ENCODE data around the gene CEACAM19. TPM values are rescaled to one million over a fixed set of nuclear protein-coding genes. Genes with fewer than 3 reads are reported as not detected.

Gene CEACAM19
- total and polyA plus RNA-seq, 10 of the 15 experiments (the other 5 are each of a cell fraction or from before 2014, with no cell fraction given), result 0.13 to 0.31 (median 0.17) TPM; not detected in 4

GRCh38 chr19:44653343-44653742 is 17.9 kb upstream of the CEACAM19 start:
- SMC1A ChIA-PET (ENCODE audit: uncharacterized antibody, unreplicated experiment), result interaction anchor here (1.6 kb wide), 1 partner anchor 76 kb away, joined by 3 read pairs; no protein-coding TSS in a partner anchor
- no peak for TF ChIP-seq CBFB (IDR thresholded peaks at IDR 0.05; ENCODE audit: low read depth)
- TF ChIP-seq CBX3 (IDR thresholded peaks at IDR 0.05; ENCODE audit: borderline replicate concordance, low read depth), result no peak
- TF ChIP-seq MEF2A (IDR thresholded peaks at IDR 0.05; ENCODE audit: insufficient read depth, low read depth, low read length), result no peak
- TF ChIP-seq LARP7 (IDR thresholded peaks at IDR 0.05), result no peak
- TF ChIP-seq SUZ12 (IDR thresholded peaks at IDR 0.05; ENCODE audit: unreplicated experiment), result no peak
- TF ChIP-seq GABPA (IDR thresholded peaks at IDR 0.05; ENCODE audit: low read depth), result no peak
- no peak for TF ChIP-seq SIX5 (IDR thresholded peaks at IDR 0.05; ENCODE audit: low read depth, low read length, severe bottlenecking)
- TF ChIP-seq ZBTB40 (IDR thresholded peaks at IDR 0.05; ENCODE audit: borderline replicate concordance), result no peak
- TF ChIP-seq, protein P1, sequence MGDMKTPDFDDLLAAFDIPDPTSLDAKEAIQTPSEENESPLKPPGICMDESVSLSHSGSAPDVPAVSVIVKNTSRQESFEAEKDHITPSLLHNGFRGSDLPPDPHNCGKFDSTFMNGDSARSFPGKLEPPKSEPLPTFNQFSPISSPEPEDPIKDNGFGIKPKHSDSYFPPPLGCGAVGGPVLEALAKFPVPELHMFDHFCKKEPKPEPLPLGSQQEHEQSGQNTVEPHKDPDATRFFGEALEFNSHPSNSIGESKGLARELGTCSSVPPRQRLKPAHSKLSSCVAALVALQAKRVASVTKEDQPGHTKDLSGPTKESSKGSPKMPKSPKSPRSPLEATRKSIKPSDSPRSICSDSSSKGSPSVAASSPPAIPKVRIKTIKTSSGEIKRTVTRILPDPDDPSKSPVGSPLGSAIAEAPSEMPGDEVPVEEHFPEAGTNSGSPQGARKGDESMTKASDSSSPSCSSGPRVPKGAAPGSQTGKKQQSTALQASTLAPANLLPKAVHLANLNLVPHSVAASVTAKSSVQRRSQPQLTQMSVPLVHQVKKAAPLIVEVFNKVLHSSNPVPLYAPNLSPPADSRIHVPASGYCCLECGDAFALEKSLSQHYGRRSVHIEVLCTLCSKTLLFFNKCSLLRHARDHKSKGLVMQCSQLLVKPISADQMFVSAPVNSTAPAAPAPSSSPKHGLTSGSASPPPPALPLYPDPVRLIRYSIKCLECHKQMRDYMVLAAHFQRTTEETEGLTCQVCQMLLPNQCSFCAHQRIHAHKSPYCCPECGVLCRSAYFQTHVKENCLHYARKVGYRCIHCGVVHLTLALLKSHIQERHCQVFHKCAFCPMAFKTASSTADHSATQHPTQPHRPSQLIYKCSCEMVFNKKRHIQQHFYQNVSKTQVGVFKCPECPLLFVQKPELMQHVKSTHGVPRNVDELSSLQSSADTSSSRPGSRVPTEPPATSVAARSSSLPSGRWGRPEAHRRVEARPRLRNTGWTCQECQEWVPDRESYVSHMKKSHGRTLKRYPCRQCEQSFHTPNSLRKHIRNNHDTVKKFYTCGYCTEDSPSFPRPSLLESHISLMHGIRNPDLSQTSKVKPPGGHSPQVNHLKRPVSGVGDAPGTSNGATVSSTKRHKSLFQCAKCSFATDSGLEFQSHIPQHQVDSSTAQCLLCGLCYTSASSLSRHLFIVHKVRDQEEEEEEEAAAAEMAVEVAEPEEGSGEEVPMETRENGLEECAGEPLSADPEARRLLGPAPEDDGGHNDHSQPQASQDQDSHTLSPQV (IDR thresholded peaks at IDR 0.05), result no peak
- no peak for TF ChIP-seq E4F1 (IDR thresholded peaks at IDR 0.05; ENCODE audit: borderline replicate concordance, partially characterized antibody)
- no peak for TF ChIP-seq NFIC (IDR thresholded peaks at IDR 0.05; ENCODE audit: low read depth, low read length)
- TF ChIP-seq PAX5 (IDR thresholded peaks at IDR 0.05; ENCODE audit: borderline replicate concordance, low read depth, low read length), result no peak
- TF ChIP-seq FOXM1 (IDR thresholded peaks at IDR 0.05; ENCODE audit: low read depth, low read length), result no peak

More at GRCh38 chr19:44653343-44653742, 17.9 kb upstream of the CEACAM19 start:
- H3K27ac ChIP-seq (ENCODE audit: control insufficient read depth, insufficient read depth), result no peak overlapping the region
- H3K27me3 ChIP-seq (replicated peaks in 1 of 2; ENCODE audit: control insufficient read depth in 2 of 2, insufficient read depth in 2 of 2, low read length in 1 of 2), result no peaks in the 10 kb centered on the region
- H4K20me1 ChIP-seq (ENCODE audit: control insufficient read depth, insufficient read depth), result no peaks in the 10 kb centered on the region
- DNase-seq (ENCODE audit: low read depth, low spot score) (no peak), ATAC-seq (no peak), FAIRE-seq (no peak)
- no peaks in the 10 kb centered on the region for H3K79me2 ChIP-seq (ENCODE audit: control insufficient read depth, insufficient read depth, low read length)
- intact Hi-C loops (cut with micrococcal nuclease; ENCODE audit: unreplicated experiment), result loop anchor here (10.0 kb wide), 2 partner anchors 121 to 191 kb away; partner anchors contain the start of genes CBLC and NECTIN2
- no peak overlapping the region for H3K4me2 ChIP-seq (ENCODE audit: control insufficient read depth, insufficient read depth)
- no peaks in the 10 kb centered on the region for H3K36me3 ChIP-seq (ENCODE audit: control insufficient read depth in 2 of 2, insufficient read depth in 2 of 2, low read length in 1 of 2)
- H3K9ac ChIP-seq (ENCODE audit: control insufficient read depth, insufficient read depth, low read length), result no peak overlapping the region
- H3K4me3 ChIP-seq, result no peak overlapping the region
- CTCF ChIA-PET, result interaction anchor here (0.9 to 4.7 kb wide), 5 partner anchors 70 to 193 kb away, joined by 3 to 46 read pairs (median 9); partner anchors contain the start of gene NECTIN2
- BruUV-seq (replicated peaks), result no TSS peak
- no peak overlapping the region for H2AFZ ChIP-seq (ENCODE audit: control insufficient read depth, low read depth, low read length)
- H3K9me3 ChIP-seq (replicated peaks; ENCODE audit: control insufficient read depth, insufficient read depth, low read length), result no peaks in the 10 kb centered on the region
- no peaks in the 10 kb centered on the region; the same call in 1 of the 2 replicates for H3K4me1 ChIP-seq (ENCODE audit: control insufficient read depth, insufficient read depth, low read length)
- POLR2A ChIA-PET, result no interaction called here
- 40% methylated on average over 5 of the region's 5 CpGs for WGBS (ENCODE audit: insufficient coverage, insufficient replicate concordance, low lambda C conversion rate, missing lambda C conversion rate)
- in situ Hi-C loops (cut with MboI), result no loop called here
- RAD21 ChIA-PET (ENCODE audit: unreplicated experiment), result interaction anchor here (1.1 kb wide), 1 partner anchor 36 kb away, joined by 6 read pairs; no protein-coding TSS in a partner anchor
